GM12874 (cell line): ENCODE data around the gene COL23A1.

Source experiments
- CTCF ChIP-seq: IDR thresholded peaks from 2 replicates; pipeline ENCODE4 v1.5.1; 2011; ENCODE audit warnings: low read depth, mild to moderate bottlenecking, control low read depth, low read length, moderate library complexity; ENCODE audit not compliant: insufficient read depth

COL23A1 gene

DNA sequence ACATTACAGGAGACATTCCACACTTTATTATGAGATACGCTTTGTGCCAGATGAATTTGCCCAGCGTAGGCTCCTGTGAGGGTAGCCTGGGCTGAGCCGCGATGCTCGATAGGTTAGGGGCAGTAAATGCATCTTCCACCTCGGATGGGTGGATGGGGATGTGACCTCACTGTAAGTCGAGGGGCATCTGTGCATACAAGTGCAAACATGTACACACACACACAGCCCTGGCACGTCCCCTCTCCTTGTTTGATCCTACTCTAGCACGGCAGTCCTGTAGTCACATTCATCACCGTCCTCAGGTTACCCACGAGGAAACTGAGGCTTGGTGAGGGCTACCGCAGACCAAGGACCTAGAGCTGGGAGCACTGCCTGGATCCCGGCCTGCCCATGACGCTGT lies 166.8 kb downstream of the COL23A1 start:
- no peak for TF ChIP-seq CTCF

- TF ChIP-seq CTCF, result no peak
These were observed 167.8 kb downstream of the COL23A1 start for GRCh38 chr5:178422400-178422775.

GRCh38 chr5:178421699-178422399 lies 168.3 kb downstream of the COL23A1 start:
- TF ChIP-seq CTCF, result no peak

- TF ChIP-seq CTCF, result no peak
These were observed 169.1 kb downstream of the COL23A1 start for GRCh38 chr5:178421128-178421527.

- TF ChIP-seq CTCF, result no peak
These were observed 169.8 kb downstream of the COL23A1 start for GRCh38 chr5:178420354-178420781.

GRCh38 chr5:178419651-178420050 lies 170.5 kb downstream of the COL23A1 start:
- no peak for TF ChIP-seq CTCF

DNA sequence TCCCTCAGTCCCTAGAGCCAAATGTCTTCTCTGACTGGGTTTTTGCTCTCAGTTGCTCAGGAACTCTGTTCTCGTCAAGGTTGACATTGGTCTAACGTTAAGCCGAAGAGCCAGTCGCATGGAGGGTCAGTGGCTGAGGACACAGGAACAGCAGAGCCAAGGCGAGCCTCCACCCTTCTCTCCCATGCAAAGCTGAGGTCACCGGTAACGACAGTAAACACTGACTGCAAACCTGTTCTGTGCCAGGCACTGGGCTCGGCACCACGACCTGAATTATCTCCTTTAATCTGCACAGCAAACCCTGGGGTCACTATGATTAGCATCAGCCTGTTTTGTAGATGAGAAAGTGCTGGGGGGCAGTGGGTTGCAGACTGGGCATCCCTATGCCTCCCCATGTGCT lies 171.0 kb downstream of the COL23A1 start:
- TF ChIP-seq CTCF, result no peak
